Gastrocnemius medialis (tissue), 4 donors: ENCODE results near the gene RAB21.

Source experiments
- CTCF ChIP-seq, 5 experiments: fragments of 450-650 bp in 3 of 5; fragments of 200-600 bp in 2 of 5; sonication (generic) in 2 of 5; IDR thresholded peaks in 4 of 5; conservative IDR thresholded peaks in 1 of 5; 1 replicate in 4 of 5; 2 replicates in 1 of 5; pipeline ENCODE4 v1.5.1; 2016 to 2019; ENCODE audit warnings: antibody characterized with exemption in 5 of 5, mild to moderate bottlenecking in 3 of 5, moderate library complexity in 3 of 5
- POLR2A ChIP-seq, 2 donors: fragments of 450-650 bp; IDR thresholded peaks; one replicate each; pipeline ENCODE4 v1.6.1; 2017; ENCODE audit warnings: antibody characterized with exemption in 2 of 2, mild to moderate bottlenecking in 2 of 2, moderate library complexity in 2 of 2

GRCh38 chr12:71755146-71755892, 656 bp downstream of the RAB21 start:
- TF ChIP-seq CTCF (IDR thresholded peaks at IDR 0.05 in 4 of 5, conservative IDR thresholded peaks at IDR 0.05 in 1 of 5): no peak
- TF ChIP-seq POLR2A (IDR thresholded peaks at IDR 0.05): no peak
